ENCODE data around the gene POLR2L. TPM values are rescaled to one million over a fixed set of nuclear protein-coding genes. Genes with fewer than 3 reads are reported as not detected.
A peak's percentile ranks its signal among the peaks of the same experiment; 100 is the strongest.

POLR2L gene
- total RNA-seq, 4 donors from 2014 or later, result 66.0 to 94.6 (median 81.2) TPM

GRCh38 chr11:818396-819128 is 23.8 kb downstream of the POLR2L start, which contains the start of gene PNPLA2:
TSS of gene PNPLA2 (plus strand) at chr11:818914. CDS start at chr11:819719, 805 bp downstream.
- in situ Hi-C loops (cut with MboI; ENCODE audit: low sequenced_read_pairs in 4 of 4), result no loop called here
- H3K36me3 ChIP-seq, result peaks cover 0 to 20% of the 10 kb centered on the region in 2 donors
- no peaks in the 10 kb centered on the region for H3K27me3 ChIP-seq
- no peaks in the 10 kb centered on the region for H3K9me3 ChIP-seq
- peak within 1 kb of the TSS; percentile 93 to 100 (median 98) for H3K27ac ChIP-seq
- peak within 1 kb of the TSS; percentile 68 to 100 (median 82) for H3K4me3 ChIP-seq
- intact Hi-C loops (cut with DNase I; ENCODE audit: low total_unique reads), result loop anchor here (1.0 kb wide), 1 partner anchor 9 kb away; the partner anchor contains the start of gene RPLP2
- DNase-seq (peak in 1 of 2 donors; percentile 65), ATAC-seq (no peak)
- H3K4me1 ChIP-seq, result peaks cover 27 to 32% of the 10 kb centered on the region in 2 donors
- TF ChIP-seq POLR2A (IDR thresholded peaks at IDR 0.05), result no peak
- TF ChIP-seq CTCF (IDR thresholded peaks at IDR 0.05 in 4 of 5, conservative IDR thresholded peaks at IDR 0.05 in 1 of 5), result no peak

GRCh38 chr11:816433-816779 is 25.9 kb downstream of the POLR2L start:
- intact Hi-C loops (cut with DNase I; ENCODE audit: low total_unique reads), result no loop called here
- no peak for ATAC-seq
- Histone ChIP-seq H3K27ac (no peak overlapping the region), H3K4me1 (peaks cover 27 to 28% of the 10 kb centered on the region in 2 donors), H3K4me3 (no peak overlapping the region), H3K9me3 (no peaks in the 10 kb centered on the region), H3K27me3 (no peaks in the 10 kb centered on the region), H3K36me3 (peaks cover 0 to 36% of the 10 kb centered on the region in 2 donors)
- TF ChIP-seq POLR2A (IDR thresholded peaks at IDR 0.05), result no peak
- no peak for TF ChIP-seq CTCF (IDR thresholded peaks at IDR 0.05 in 4 of 5, conservative IDR thresholded peaks at IDR 0.05 in 1 of 5)
- DNase-seq, result no peak
- in situ Hi-C loops (cut with MboI; ENCODE audit: low sequenced_read_pairs in 4 of 4), result no loop called here

DNA sequence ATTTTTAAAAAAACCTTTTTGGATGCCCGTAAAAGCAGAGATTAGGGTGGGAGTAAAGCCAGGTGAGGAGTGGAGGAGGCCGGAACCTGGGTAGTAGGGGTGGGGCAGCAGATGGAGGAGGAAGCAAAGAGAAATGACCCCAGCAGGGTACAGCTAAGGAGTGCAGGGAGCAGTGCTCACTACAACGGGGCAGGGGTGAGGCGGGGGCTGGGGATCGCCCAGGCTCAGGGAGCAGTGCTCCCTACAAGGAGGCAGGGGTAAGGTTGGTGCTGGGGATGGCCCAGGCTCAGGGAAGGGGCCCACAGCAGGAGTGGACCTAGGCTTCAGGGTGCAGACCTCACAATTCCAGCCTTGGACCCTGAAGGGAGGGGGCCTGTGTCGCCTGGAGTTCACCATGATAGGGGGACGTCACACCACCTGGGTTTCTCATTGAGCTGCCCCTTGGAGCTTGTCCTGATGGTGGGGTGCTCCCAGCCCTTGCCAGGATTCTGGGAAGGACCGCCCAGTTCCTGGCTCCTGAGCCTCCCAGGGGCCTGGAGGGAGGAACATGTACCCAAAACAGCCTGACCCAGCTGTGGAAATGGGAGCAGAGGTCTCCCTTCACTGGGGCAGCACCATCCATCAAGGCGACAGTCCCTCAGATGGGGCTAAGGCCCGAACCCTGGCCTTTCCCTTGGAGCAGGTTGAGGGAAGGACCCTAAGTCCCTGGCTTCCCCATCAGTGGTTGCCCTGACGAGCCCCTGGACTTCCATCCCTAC is 26.5 kb downstream of the POLR2L start:
- no peak for TF ChIP-seq CTCF (IDR thresholded peaks at IDR 0.05 in 4 of 5, conservative IDR thresholded peaks at IDR 0.05 in 1 of 5)
- H3K9me3 ChIP-seq, result no peaks in the 10 kb centered on the region
- DNase-seq (no peak), ATAC-seq (no peak)
- peaks cover 27 to 30% of the 10 kb centered on the region in 2 donors for H3K4me1 ChIP-seq
- intact Hi-C loops (cut with DNase I; ENCODE audit: low total_unique reads) (no loop called here), in situ Hi-C loops (cut with MboI; ENCODE audit: low sequenced_read_pairs in 4 of 4) (no loop called here)
- H3K27me3 ChIP-seq, result no peaks in the 10 kb centered on the region
- peaks cover 0 to 38% of the 10 kb centered on the region in 2 donors for H3K36me3 ChIP-seq
- H3K27ac ChIP-seq, result no peak overlapping the region
- H3K4me3 ChIP-seq, result no peak overlapping the region

- intact Hi-C loops (cut with DNase I; ENCODE audit: low total_unique reads), result no loop called here
- H3K27me3 ChIP-seq, result no peaks in the 10 kb centered on the region
- peaks cover 25 to 26% of the 10 kb centered on the region in 2 donors for H3K4me1 ChIP-seq
- no peaks in the 10 kb centered on the region for H3K9me3 ChIP-seq
- H3K36me3 ChIP-seq, result peaks cover 0 to 38% of the 10 kb centered on the region in 2 donors
- H3K4me3 ChIP-seq, result no peak overlapping the region
- H3K27ac ChIP-seq, result peak overlapping the region in 2 of 4 donors; percentile 26 to 100
- DNase-seq, result no peak
- ATAC-seq, result no peak
- no peak for TF ChIP-seq POLR2A (IDR thresholded peaks at IDR 0.05)
- in situ Hi-C loops (cut with MboI; ENCODE audit: low sequenced_read_pairs in 4 of 4), result no loop called here
These were observed 28.8 kb downstream of the POLR2L start for GRCh38 chr11:813456-814096.

DNA sequence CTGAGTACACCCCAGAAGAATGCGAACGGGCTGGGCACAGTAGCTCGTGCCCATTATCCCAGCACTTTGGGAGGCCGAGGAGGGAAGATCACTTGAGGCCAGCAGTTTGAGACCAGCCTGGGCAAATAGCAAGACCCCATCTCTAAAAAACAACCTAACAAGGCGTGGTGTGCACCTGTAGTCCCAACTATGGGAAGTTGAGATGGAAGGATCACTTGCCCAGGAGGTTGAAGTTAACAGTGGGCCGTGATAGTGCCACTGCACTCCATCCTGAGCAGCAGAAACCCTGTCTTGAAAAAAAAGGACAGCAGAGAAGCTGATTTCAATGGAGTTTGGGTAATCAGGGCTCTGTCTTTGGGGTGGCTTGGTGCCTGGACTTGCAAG is 29.3 kb downstream of the POLR2L start:
- in situ Hi-C loops (cut with MboI; ENCODE audit: low sequenced_read_pairs in 4 of 4) (no loop called here), intact Hi-C loops (cut with DNase I; ENCODE audit: low total_unique reads) (no loop called here)
- Histone ChIP-seq H3K4me1 (peaks cover 29 to 31% of the 10 kb centered on the region in 2 donors), H3K27me3 (no peaks in the 10 kb centered on the region), H3K27ac (peak overlapping the region in 3 of 4 donors; percentile 97 to 100 (median 100)), H3K4me3 (no peak overlapping the region), H3K9me3 (no peaks in the 10 kb centered on the region), H3K36me3 (peaks cover 0 to 38% of the 10 kb centered on the region in 2 donors)
- no peak for ATAC-seq
- no peak for DNase-seq
- TF ChIP-seq POLR2A (IDR thresholded peaks at IDR 0.05) (no peak), CTCF (IDR thresholded peaks at IDR 0.05 in 4 of 5, conservative IDR thresholded peaks at IDR 0.05 in 1 of 5) (no peak)
